H1 (cell line): Measurements from ENCODE around the gene RUNX1. TPM values are rescaled to one million over a fixed set of nuclear protein-coding genes. Genes with fewer than 3 reads are reported as not detected.

Source experiments
- CTCF ChIA-PET: fragments of 300-600 bp; sonication (Branson Sonifier 250); formaldehyde crosslinking; loops from one replicate; lab custom pipeline; 2021; ENCODE audit not compliant: partially characterized antibody; lab: Charles Lee
- POLR2A ChIA-PET: fragments of 300-600 bp; sonication (Branson Sonifier 250); formaldehyde crosslinking; loops from one replicate; lab custom pipeline; 2021; ENCODE audit warnings: inconsistent platforms; ENCODE audit not compliant: partially characterized antibody; lab: Charles Lee
- DNase-seq, 2 experiments: peaks; one replicate each; pipeline versions ENCODE4 v3.0.0 to v3.0.0-alpha.2; 2010 to 2022; ENCODE audit warnings: low spot score in 2 of 2, low read depth in 1 of 2, mixed read lengths in 1 of 2
- FAIRE-seq: peaks from 2 replicates; lab custom pipeline; 2011; peaks lifted over from hg19 to GRCh38; lab: Jason Lieb, UNC
- H2AFZ ChIP-seq: 2 replicates; pipeline ENCODE4 v1.8.1; 2012; ENCODE audit warnings: low read length, inconsistent platforms
- H2AK5ac ChIP-seq: 2 replicates; pipeline ENCODE4 v1.6.1; 2013; ENCODE audit warnings: low read depth, low read length
- H2BK120ac ChIP-seq: replicated peaks from 2 replicates; pipeline ENCODE3; 2013; ENCODE audit warnings: low read depth, low read length, inconsistent platforms
- H2BK12ac ChIP-seq: 2 replicates; pipeline ENCODE4 v1.6.1; 2013; ENCODE audit warnings: low read depth, low read length
- H2BK15ac ChIP-seq: 2 replicates; pipeline ENCODE4 v1.6.1; 2013; ENCODE audit warnings: low read length
- H2BK20ac ChIP-seq: 2 replicates; pipeline ENCODE4 v1.6.1; 2013; ENCODE audit warnings: low read length
- H2BK5ac ChIP-seq: 2 replicates; pipeline ENCODE4 v1.6.1; 2013; ENCODE audit warnings: low read depth, low read length
- H3K14ac ChIP-seq: 2 replicates; pipeline ENCODE4 v1.6.1; 2013; ENCODE audit warnings: inconsistent platforms; ENCODE audit not compliant: insufficient read length
- H3K18ac ChIP-seq: 2 replicates; pipeline ENCODE4 v1.6.1; 2013; ENCODE audit warnings: low read length; ENCODE audit errors: extremely low read depth
- H3K23ac ChIP-seq: 2 replicates; pipeline ENCODE4 v1.6.1; 2013; ENCODE audit warnings: inconsistent platforms; ENCODE audit not compliant: insufficient read length
- H3K23me2 ChIP-seq: 2 replicates; pipeline ENCODE4 v1.6.1; 2013; ENCODE audit warnings: low read depth, low read length
- H3K27ac ChIP-seq: 2 replicates; pipeline ENCODE4 v1.6.1; 2011; ENCODE audit warnings: low read depth, low read length, inconsistent platforms
- H3K27me3 ChIP-seq, 4 experiments: replicated peaks in 1 of 4; 1 replicate in 1 of 4; 2 replicates in 3 of 4; pipeline versions ENCODE4 v1.6.1 to v1.8.1; 2011 to 2013; ENCODE audit warnings: low read length in 3 of 4, mild to moderate bottlenecking in 3 of 4, inconsistent platforms in 2 of 4, mixed read lengths in 2 of 4, moderate library complexity in 1 of 4; ENCODE audit not compliant: control insufficient read depth in 3 of 4, insufficient read depth in 3 of 4; ENCODE audit errors: extremely low read depth in 1 of 4
- H3K36me3 ChIP-seq, 4 experiments: 2 replicates each; pipeline versions ENCODE4 v1.6.1 to v1.8.1; 2011 to 2013; ENCODE audit warnings: mild to moderate bottlenecking in 4 of 4, low read length in 3 of 4, moderate library complexity in 2 of 4, control low read depth in 1 of 4, inconsistent platforms in 1 of 4; ENCODE audit not compliant: insufficient read depth in 4 of 4, control insufficient read depth in 2 of 4
- H3K4ac ChIP-seq: replicated peaks from 2 replicates; pipeline ENCODE3; 2013; ENCODE audit warnings: low read length, low read depth, mixed read lengths, inconsistent platforms; ENCODE audit not compliant: insufficient read length
- H3K4me1 ChIP-seq, 4 experiments: replicated peaks in 1 of 4; 1 replicate in 1 of 4; 2 replicates in 3 of 4; pipeline versions ENCODE4 v1.6.1 to v1.8.1; 2011 to 2013; ENCODE audit warnings: low read length in 3 of 4, inconsistent platforms in 2 of 4, mixed read lengths in 1 of 4; ENCODE audit not compliant: insufficient read depth in 4 of 4, control insufficient read depth in 3 of 4
- H3K4me2 ChIP-seq, 2 experiments: 2 replicates each; pipeline versions ENCODE4 v1.6.1 to v1.8.1; 2011 to 2013; ENCODE audit warnings: low read depth in 2 of 2, low read length in 2 of 2, control low read depth in 1 of 2, inconsistent platforms in 1 of 2, mild to moderate bottlenecking in 1 of 2; ENCODE audit not compliant: insufficient read depth in 1 of 2
- H3K4me3 ChIP-seq, 4 experiments: fragments of 200-600, 300-600 bp in 1 of 4; sonication (generic), shearing (Covaris generic), sonication (Bioruptor Twin) in 1 of 4; 2 replicates each; pipeline versions ENCODE4 v1.5.1 to v1.8.1; 2011 to 2016; ENCODE audit warnings: low read length in 4 of 4, low read depth in 3 of 4, control low read depth in 2 of 4, inconsistent platforms in 2 of 4, mild to moderate bottlenecking in 2 of 4, mixed read lengths in 1 of 4, moderate library complexity in 1 of 4; ENCODE audit not compliant: insufficient read depth in 2 of 4; ENCODE audit errors: extremely low read depth in 1 of 4
- H3K56ac ChIP-seq: replicated peaks from 2 replicates; pipeline ENCODE3; 2013; ENCODE audit warnings: low read depth, mild to moderate bottlenecking, mixed read lengths, low read length, inconsistent platforms; ENCODE audit not compliant: insufficient read length
- H3K79me1 ChIP-seq: 2 replicates; pipeline ENCODE4 v1.6.1; 2013; ENCODE audit warnings: low read depth, low read length, control low read depth
- H3K79me2 ChIP-seq, 2 experiments: 2 replicates each; pipeline versions ENCODE4 v1.6.1 to v1.8.1; 2012 to 2013; ENCODE audit warnings: low read length in 2 of 2, mild to moderate bottlenecking in 2 of 2, inconsistent platforms in 1 of 2; ENCODE audit not compliant: insufficient read depth in 2 of 2, control insufficient read depth in 1 of 2
- H3K9ac ChIP-seq, 4 experiments: replicated peaks in 1 of 4; 1 replicate in 1 of 4; 2 replicates in 3 of 4; pipeline versions ENCODE4 v1.6.1 to v1.8.1; 2011 to 2013; ENCODE audit warnings: low read depth in 3 of 4, low read length in 3 of 4, control low read depth in 2 of 4, mild to moderate bottlenecking in 2 of 4, moderate library complexity in 2 of 4, inconsistent platforms in 1 of 4; ENCODE audit errors: extremely low read depth in 1 of 4
- H3K9me3 ChIP-seq, 2 experiments: 2 replicates each; pipeline versions ENCODE4 v1.6.1 to v1.8.1; 2012 to 2013; ENCODE audit warnings: mild to moderate bottlenecking in 2 of 2, moderate library complexity in 2 of 2, control low read depth in 1 of 2, inconsistent platforms in 1 of 2, low read depth in 1 of 2, low read length in 1 of 2, mixed read lengths in 1 of 2; ENCODE audit not compliant: insufficient read depth in 2 of 2
- H4K20me1 ChIP-seq, 2 experiments: replicated peaks in 1 of 2; 2 replicates each; pipeline versions ENCODE3 to v1.8.1; 2011 to 2013; ENCODE audit warnings: inconsistent platforms in 2 of 2, low read length in 2 of 2, mild to moderate bottlenecking in 1 of 2; ENCODE audit not compliant: insufficient read depth in 2 of 2, control insufficient read depth in 1 of 2
- H4K5ac ChIP-seq: 2 replicates; pipeline ENCODE4 v1.6.1; 2013; ENCODE audit warnings: low read length, low read depth, mixed read lengths, inconsistent platforms; ENCODE audit not compliant: insufficient read length
- H4K8ac ChIP-seq: 2 replicates; pipeline ENCODE4 v1.8.0; 2013; ENCODE audit warnings: mild to moderate bottlenecking, moderate library complexity, low read length, inconsistent platforms; ENCODE audit not compliant: insufficient read depth; ENCODE audit errors: extremely low read depth
- H4K91ac ChIP-seq: replicated peaks from 2 replicates; pipeline ENCODE3; 2013; ENCODE audit warnings: low read length, mixed read lengths, inconsistent platforms; ENCODE audit not compliant: insufficient read length
- EP300 ChIP-seq, 2 experiments: IDR thresholded peaks; 1 replicate in 1 of 2; 2 replicates in 1 of 2; pipeline ENCODE4 v1.6.1; 2011 to 2012; ENCODE audit warnings: low read depth in 2 of 2, low read length in 2 of 2, mild to moderate bottlenecking in 2 of 2, borderline replicate concordance in 1 of 2, inconsistent platforms in 1 of 2, moderate library complexity in 1 of 2
- HDAC6 ChIP-seq: IDR thresholded peaks from one replicate; pipeline ENCODE4 v1.7.1; 2012; ENCODE audit warnings: low read depth, mild to moderate bottlenecking, inconsistent platforms, low read length, moderate library complexity
- RFX5 ChIP-seq: IDR thresholded peaks from 2 replicates; pipeline ENCODE4 v1.6.1; 2011; ENCODE audit warnings: low read depth, low read length, improper control_type of control experiment, borderline replicate concordance
- SP4 ChIP-seq: IDR thresholded peaks from 2 replicates; pipeline ENCODE4 v1.6.1; 2012; ENCODE audit warnings: low read length, inconsistent platforms
- WGBS, 2 experiments: shearing (Covaris generic) in 1 of 2; methylation state at CpG; one replicate each; pipeline versions ENCODE4 v1.1.6 to v1.1.7; 2013 to 2015; ENCODE audit warnings: low lambda C conversion rate in 2 of 2, mixed read lengths in 2 of 2, inconsistent platforms in 1 of 2, low coverage in 1 of 2, missing lambda C conversion rate in 1 of 2; ENCODE audit not compliant: insufficient replicate concordance in 2 of 2, insufficient coverage in 1 of 2, insufficient read length in 1 of 2; ENCODE audit errors: extremely low coverage in 1 of 2, missing lambda C conversion rate in 1 of 2; 5-methylcytosine and 5-hydroxymethylcytosine counted together
- polyA plus RNA-seq, 7 experiments: library from polyadenylated mRNA; depleted of rRNA in 3 of 7; stranded (reverse) in 5 of 7; unstranded in 2 of 7; fragments of >200 nt in 5 of 7; fragments of 200-250 nt in 2 of 7; gene quantifications; 1 replicate in 5 of 7; 2 replicates in 1 of 7; 4 replicates in 1 of 7; pipeline versions ENCODE4 v1.2.1 to v1.2.3, GENCODE V29; 2011 to 2013; ENCODE audit warnings: missing spikeins in 2 of 7, mixed read lengths in 2 of 7
- total RNA-seq: library from RNA; stranded (reverse); fragmentation: NEBNext Ultra II Directional; extraction: Animal tissue kit (Norgen Biotek cat#: 25700); gene quantifications from 2 replicates; pipeline ENCODE4 v1.2.1, GENCODE V29; 2021

Gene RUNX1
- total and polyA plus RNA-seq, 2 of the 8 experiments (the other 6 are each of a cell fraction or from before 2014, with no cell fraction given), result 0.20 to 0.60 TPM

DNA sequence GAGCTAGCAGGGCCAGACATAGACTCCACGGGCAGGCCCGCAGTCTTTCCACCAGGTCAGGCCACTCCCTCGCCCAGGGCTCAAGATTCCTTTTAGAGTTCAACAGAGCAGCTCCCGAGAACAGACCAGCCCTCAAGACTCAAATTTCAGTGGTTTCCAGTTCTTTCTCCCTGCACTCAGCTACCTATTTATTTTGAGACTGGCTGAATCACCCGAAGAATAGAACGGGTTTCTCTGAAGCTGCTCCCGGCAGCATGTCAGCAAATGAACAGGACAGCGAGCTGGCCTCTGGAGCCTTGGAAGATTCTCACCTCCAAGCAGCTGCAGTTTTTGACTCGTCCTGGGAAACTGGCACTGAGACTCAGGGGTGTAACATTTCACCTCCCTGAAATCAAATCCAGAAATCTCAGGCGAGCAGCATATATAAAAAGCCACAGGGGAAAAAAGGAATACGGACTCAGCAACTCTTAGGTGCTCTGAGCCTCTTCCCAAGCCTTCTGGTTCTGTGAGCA is 202.4 kb downstream of the RUNX1 start:
- ChIA-PET POLR2A (interaction anchor here (0.9 to 1.2 kb wide), 2 partner anchors 24 to 39 kb away, joined by 3 read pairs; no protein-coding TSS in a partner anchor), CTCF (interaction anchor here (2.1 to 4.0 kb wide), 2 partner anchors 11 to 101 kb away, joined by 9 to 32 read pairs; no protein-coding TSS in a partner anchor)
- H3K27ac ChIP-seq, result no peak overlapping the region
- H2AK5ac ChIP-seq, result no peak overlapping the region
- no peak overlapping the region; the same call in 1 of the 2 replicates for H2AFZ ChIP-seq
- TF ChIP-seq EP300 (IDR thresholded peaks at IDR 0.05; ENCODE audit: borderline replicate concordance in 1 of 2, low read depth in 2 of 2, low read length in 2 of 2), result no peak
- no peak for TF ChIP-seq RFX5
- no peak for TF ChIP-seq HDAC6
- no peak for TF ChIP-seq SP4
- H2BK15ac ChIP-seq, result no peak overlapping the region
- DNase-seq (no peak), FAIRE-seq (no peak)
- H3K9ac ChIP-seq, result no peak overlapping the region
- no peaks in the 10 kb centered on the region for H3K36me3 ChIP-seq
- H3K27me3 ChIP-seq, result no peaks in the 10 kb centered on the region; a peak in 3 of 7 replicates
- H4K8ac ChIP-seq, result no peak overlapping the region
- no peaks in the 10 kb centered on the region for H3K23me2 ChIP-seq
- peaks cover 7 to 22% (median 15%) of the 10 kb centered on the region in 4 experiments for H3K4me1 ChIP-seq
- H4K20me1 ChIP-seq, result no peaks in the 10 kb centered on the region
- no peaks in the 10 kb centered on the region for H3K79me1 ChIP-seq
- no peak overlapping the region for H2BK120ac ChIP-seq
- H3K14ac ChIP-seq, result no peak overlapping the region
- H3K4me3 ChIP-seq, result no peak overlapping the region
- WGBS, 2 experiments, result 75% methylated on average over 11 of the region's 11 CpGs; no CpG with 5 or more reads in 1 of the 2 experiments
- H3K9me3 ChIP-seq, result no peaks in the 10 kb centered on the region
- H3K4ac ChIP-seq, result no peak overlapping the region
- H3K23ac ChIP-seq, result no peak overlapping the region
- no peak overlapping the region for H3K56ac ChIP-seq
- no peak overlapping the region for H2BK20ac ChIP-seq
- no peak overlapping the region for H3K18ac ChIP-seq
- no peak overlapping the region for H2BK5ac ChIP-seq
- H3K4me2 ChIP-seq, result no peak overlapping the region
- no peak overlapping the region; the same call in 1 of the 2 replicates for H2BK12ac ChIP-seq
- H4K91ac ChIP-seq, result no peak overlapping the region
- no peaks in the 10 kb centered on the region for H3K79me2 ChIP-seq
- no peak overlapping the region for H4K5ac ChIP-seq
